H1 (cell line): Measurements from ENCODE around the gene F10. TPM values are rescaled to one million over a fixed set of nuclear protein-coding genes. Genes with fewer than 3 reads are reported as not detected.

Experiments used
- CTCF ChIA-PET: fragments of 300-600 bp; sonication (Branson Sonifier 250); formaldehyde crosslinking; loops from one replicate; lab custom pipeline; 2021; ENCODE audit not compliant: partially characterized antibody; lab: Charles Lee
- POLR2A ChIA-PET: fragments of 300-600 bp; sonication (Branson Sonifier 250); formaldehyde crosslinking; loops from one replicate; lab custom pipeline; 2021; ENCODE audit warnings: inconsistent platforms; ENCODE audit not compliant: partially characterized antibody; lab: Charles Lee
- DNase-seq, 2 experiments: peaks; one replicate each; pipeline versions ENCODE4 v3.0.0 to v3.0.0-alpha.2; 2010 to 2022; ENCODE audit warnings: low spot score in 2 of 2, low read depth in 1 of 2, mixed read lengths in 1 of 2
- FAIRE-seq: peaks from 2 replicates; lab custom pipeline; 2011; peaks lifted over from hg19 to GRCh38; lab: Jason Lieb, UNC
- H2AFZ ChIP-seq: 2 replicates; pipeline ENCODE4 v1.8.1; 2012; ENCODE audit warnings: low read length, inconsistent platforms
- H2AK5ac ChIP-seq: 2 replicates; pipeline ENCODE4 v1.6.1; 2013; ENCODE audit warnings: low read depth, low read length
- H2BK120ac ChIP-seq: replicated peaks from 2 replicates; pipeline ENCODE3; 2013; ENCODE audit warnings: low read depth, low read length, inconsistent platforms
- H2BK12ac ChIP-seq: 2 replicates; pipeline ENCODE4 v1.6.1; 2013; ENCODE audit warnings: low read depth, low read length
- H2BK15ac ChIP-seq: 2 replicates; pipeline ENCODE4 v1.6.1; 2013; ENCODE audit warnings: low read length
- H2BK20ac ChIP-seq: 2 replicates; pipeline ENCODE4 v1.6.1; 2013; ENCODE audit warnings: low read length
- H2BK5ac ChIP-seq: 2 replicates; pipeline ENCODE4 v1.6.1; 2013; ENCODE audit warnings: low read depth, low read length
- H3K14ac ChIP-seq: 2 replicates; pipeline ENCODE4 v1.6.1; 2013; ENCODE audit warnings: inconsistent platforms; ENCODE audit not compliant: insufficient read length
- H3K18ac ChIP-seq: 2 replicates; pipeline ENCODE4 v1.6.1; 2013; ENCODE audit warnings: low read length; ENCODE audit errors: extremely low read depth
- H3K23ac ChIP-seq: 2 replicates; pipeline ENCODE4 v1.6.1; 2013; ENCODE audit warnings: inconsistent platforms; ENCODE audit not compliant: insufficient read length
- H3K23me2 ChIP-seq: 2 replicates; pipeline ENCODE4 v1.6.1; 2013; ENCODE audit warnings: low read depth, low read length
- H3K27ac ChIP-seq: 2 replicates; pipeline ENCODE4 v1.6.1; 2011; ENCODE audit warnings: low read depth, low read length, inconsistent platforms
- H3K27me3 ChIP-seq, 4 experiments: replicated peaks in 1 of 4; 1 replicate in 1 of 4; 2 replicates in 3 of 4; pipeline versions ENCODE4 v1.6.1 to v1.8.1; 2011 to 2013; ENCODE audit warnings: low read length in 3 of 4, mild to moderate bottlenecking in 3 of 4, inconsistent platforms in 2 of 4, mixed read lengths in 2 of 4, moderate library complexity in 1 of 4; ENCODE audit not compliant: control insufficient read depth in 3 of 4, insufficient read depth in 3 of 4; ENCODE audit errors: extremely low read depth in 1 of 4
- H3K36me3 ChIP-seq, 4 experiments: 2 replicates each; pipeline versions ENCODE4 v1.6.1 to v1.8.1; 2011 to 2013; ENCODE audit warnings: mild to moderate bottlenecking in 4 of 4, low read length in 3 of 4, moderate library complexity in 2 of 4, control low read depth in 1 of 4, inconsistent platforms in 1 of 4; ENCODE audit not compliant: insufficient read depth in 4 of 4, control insufficient read depth in 2 of 4
- H3K4ac ChIP-seq: replicated peaks from 2 replicates; pipeline ENCODE3; 2013; ENCODE audit warnings: low read length, low read depth, mixed read lengths, inconsistent platforms; ENCODE audit not compliant: insufficient read length
- H3K4me1 ChIP-seq, 4 experiments: replicated peaks in 1 of 4; 1 replicate in 1 of 4; 2 replicates in 3 of 4; pipeline versions ENCODE4 v1.6.1 to v1.8.1; 2011 to 2013; ENCODE audit warnings: low read length in 3 of 4, inconsistent platforms in 2 of 4, mixed read lengths in 1 of 4; ENCODE audit not compliant: insufficient read depth in 4 of 4, control insufficient read depth in 3 of 4
- H3K4me2 ChIP-seq, 2 experiments: 2 replicates each; pipeline versions ENCODE4 v1.6.1 to v1.8.1; 2011 to 2013; ENCODE audit warnings: low read depth in 2 of 2, low read length in 2 of 2, control low read depth in 1 of 2, inconsistent platforms in 1 of 2, mild to moderate bottlenecking in 1 of 2; ENCODE audit not compliant: insufficient read depth in 1 of 2
- H3K4me3 ChIP-seq, 4 experiments: fragments of 200-600, 300-600 bp in 1 of 4; sonication (generic), shearing (Covaris generic), sonication (Bioruptor Twin) in 1 of 4; 2 replicates each; pipeline versions ENCODE4 v1.5.1 to v1.8.1; 2011 to 2016; ENCODE audit warnings: low read length in 4 of 4, low read depth in 3 of 4, control low read depth in 2 of 4, inconsistent platforms in 2 of 4, mild to moderate bottlenecking in 2 of 4, mixed read lengths in 1 of 4, moderate library complexity in 1 of 4; ENCODE audit not compliant: insufficient read depth in 2 of 4; ENCODE audit errors: extremely low read depth in 1 of 4
- H3K56ac ChIP-seq: replicated peaks from 2 replicates; pipeline ENCODE3; 2013; ENCODE audit warnings: low read depth, mild to moderate bottlenecking, mixed read lengths, low read length, inconsistent platforms; ENCODE audit not compliant: insufficient read length
- H3K79me1 ChIP-seq: 2 replicates; pipeline ENCODE4 v1.6.1; 2013; ENCODE audit warnings: low read depth, low read length, control low read depth
- H3K79me2 ChIP-seq, 2 experiments: 2 replicates each; pipeline versions ENCODE4 v1.6.1 to v1.8.1; 2012 to 2013; ENCODE audit warnings: low read length in 2 of 2, mild to moderate bottlenecking in 2 of 2, inconsistent platforms in 1 of 2; ENCODE audit not compliant: insufficient read depth in 2 of 2, control insufficient read depth in 1 of 2
- H3K9ac ChIP-seq, 4 experiments: replicated peaks in 1 of 4; 1 replicate in 1 of 4; 2 replicates in 3 of 4; pipeline versions ENCODE4 v1.6.1 to v1.8.1; 2011 to 2013; ENCODE audit warnings: low read depth in 3 of 4, low read length in 3 of 4, control low read depth in 2 of 4, mild to moderate bottlenecking in 2 of 4, moderate library complexity in 2 of 4, inconsistent platforms in 1 of 4; ENCODE audit errors: extremely low read depth in 1 of 4
- H3K9me3 ChIP-seq, 2 experiments: 2 replicates each; pipeline versions ENCODE4 v1.6.1 to v1.8.1; 2012 to 2013; ENCODE audit warnings: mild to moderate bottlenecking in 2 of 2, moderate library complexity in 2 of 2, control low read depth in 1 of 2, inconsistent platforms in 1 of 2, low read depth in 1 of 2, low read length in 1 of 2, mixed read lengths in 1 of 2; ENCODE audit not compliant: insufficient read depth in 2 of 2
- H4K20me1 ChIP-seq, 2 experiments: replicated peaks in 1 of 2; 2 replicates each; pipeline versions ENCODE3 to v1.8.1; 2011 to 2013; ENCODE audit warnings: inconsistent platforms in 2 of 2, low read length in 2 of 2, mild to moderate bottlenecking in 1 of 2; ENCODE audit not compliant: insufficient read depth in 2 of 2, control insufficient read depth in 1 of 2
- H4K5ac ChIP-seq: 2 replicates; pipeline ENCODE4 v1.6.1; 2013; ENCODE audit warnings: low read length, low read depth, mixed read lengths, inconsistent platforms; ENCODE audit not compliant: insufficient read length
- H4K8ac ChIP-seq: 2 replicates; pipeline ENCODE4 v1.8.0; 2013; ENCODE audit warnings: mild to moderate bottlenecking, moderate library complexity, low read length, inconsistent platforms; ENCODE audit not compliant: insufficient read depth; ENCODE audit errors: extremely low read depth
- H4K91ac ChIP-seq: replicated peaks from 2 replicates; pipeline ENCODE3; 2013; ENCODE audit warnings: low read length, mixed read lengths, inconsistent platforms; ENCODE audit not compliant: insufficient read length
- CEBPB ChIP-seq: IDR thresholded peaks from 2 replicates; pipeline ENCODE4 v1.6.1; 2012; ENCODE audit warnings: low read depth, low read length
- E2F6 ChIP-seq: IDR thresholded peaks from 2 replicates; pipeline ENCODE4 v1.6.1; 2012; ENCODE audit warnings: inconsistent platforms
- KDM4A ChIP-seq: IDR thresholded peaks from one replicate; pipeline ENCODE4 v1.7.1; 2012; ENCODE audit warnings: low read depth, mild to moderate bottlenecking, moderate library complexity, low read length, inconsistent platforms; ENCODE audit not compliant: severe bottlenecking
- MAX ChIP-seq: IDR thresholded peaks from 2 replicates; pipeline ENCODE4 v1.6.1; 2012; ENCODE audit warnings: inconsistent platforms
- SP4 ChIP-seq: IDR thresholded peaks from 2 replicates; pipeline ENCODE4 v1.6.1; 2012; ENCODE audit warnings: low read length, inconsistent platforms
- TAF7 ChIP-seq: optimal IDR thresholded peaks from 2 replicates; pipeline ENCODE3; 2011; ENCODE audit warnings: low read depth, mild to moderate bottlenecking, inconsistent platforms, low read length, moderate library complexity, borderline replicate concordance
- TCF12 ChIP-seq: IDR thresholded peaks from 2 replicates; pipeline ENCODE4 v1.6.1; 2011; ENCODE audit warnings: low read depth, mild to moderate bottlenecking, low read length
- YY1 ChIP-seq: IDR thresholded peaks from 2 replicates; pipeline ENCODE4 v1.6.1; 2011; ENCODE audit warnings: low read depth, mild to moderate bottlenecking, low read length
- WGBS, 2 experiments: shearing (Covaris generic) in 1 of 2; methylation state at CpG; one replicate each; pipeline versions ENCODE4 v1.1.6 to v1.1.7; 2013 to 2015; ENCODE audit warnings: low lambda C conversion rate in 2 of 2, mixed read lengths in 2 of 2, inconsistent platforms in 1 of 2, low coverage in 1 of 2, missing lambda C conversion rate in 1 of 2; ENCODE audit not compliant: insufficient replicate concordance in 2 of 2, insufficient coverage in 1 of 2, insufficient read length in 1 of 2; ENCODE audit errors: extremely low coverage in 1 of 2, missing lambda C conversion rate in 1 of 2; 5-methylcytosine and 5-hydroxymethylcytosine counted together
- polyA plus RNA-seq, 7 experiments: library from polyadenylated mRNA; depleted of rRNA in 3 of 7; stranded (reverse) in 5 of 7; unstranded in 2 of 7; fragments of >200 nt in 5 of 7; fragments of 200-250 nt in 2 of 7; gene quantifications; 1 replicate in 5 of 7; 2 replicates in 1 of 7; 4 replicates in 1 of 7; pipeline versions ENCODE4 v1.2.1 to v1.2.3, GENCODE V29; 2011 to 2013; ENCODE audit warnings: missing spikeins in 2 of 7, mixed read lengths in 2 of 7
- total RNA-seq: library from RNA; stranded (reverse); fragmentation: NEBNext Ultra II Directional; extraction: Animal tissue kit (Norgen Biotek cat#: 25700); gene quantifications from 2 replicates; pipeline ENCODE4 v1.2.1, GENCODE V29; 2021

Gene F10
- total and polyA plus RNA-seq, 2 of the 8 experiments (the other 6 are each of a cell fraction or from before 2014, with no cell fraction given) = 2.0 to 4.2 TPM

- Histone ChIP-seq H3K79me1 (no peaks in the 10 kb centered on the region), H2BK15ac (no peak overlapping the region), H4K91ac (no peak overlapping the region), H3K23me2 (no peaks in the 10 kb centered on the region), H3K27me3 (no peaks in the 10 kb centered on the region), H2BK20ac (no peak overlapping the region), H3K4me2 (no peak overlapping the region), H2BK5ac (no peak overlapping the region), H3K9ac (no peak overlapping the region), H3K36me3 (no peaks in the 10 kb centered on the region), H3K56ac (no peak overlapping the region), H3K27ac (no peak overlapping the region), H2BK12ac (no peak overlapping the region), H2AFZ (no peak overlapping the region), H4K8ac (no peak overlapping the region), H2BK120ac (no peak overlapping the region), H3K9me3 (no peaks in the 10 kb centered on the region), H3K18ac (no peak overlapping the region), H4K5ac (no peak overlapping the region), H3K4me3 (no peak overlapping the region), H3K23ac (no peak overlapping the region), H3K79me2 (no peaks in the 10 kb centered on the region), H3K4me1 (peaks cover 0 to 3% (median under 1%) of the 10 kb centered on the region in 4 experiments; a peak in 3 of 7 replicates), H4K20me1 (no peaks in the 10 kb centered on the region), H2AK5ac (no peak overlapping the region), H3K4ac (no peak overlapping the region), H3K14ac (no peak overlapping the region)
- WGBS, 2 experiments = 87% methylated on average over 2 of the region's 2 CpGs; no CpG with 5 or more reads in 1 of the 2 experiments
- FAIRE-seq = no peak
- no peak for DNase-seq
- ChIA-PET CTCF (no interaction called here), POLR2A (no interaction called here)
- TF ChIP-seq SP4 = no peak
- no peak for TF ChIP-seq YY1
- TF ChIP-seq CEBPB = no peak
- TF ChIP-seq TAF7 = no peak
- TF ChIP-seq MAX = no peak
- TF ChIP-seq KDM4A = no peak
- no peak for TF ChIP-seq TCF12
- TF ChIP-seq E2F6 = no peak
These were observed 12.7 kb downstream of the F10 start for GRCh38 chr13:113135281-113135760.
